ENCODE results near the gene SLC6A18.

DNA sequence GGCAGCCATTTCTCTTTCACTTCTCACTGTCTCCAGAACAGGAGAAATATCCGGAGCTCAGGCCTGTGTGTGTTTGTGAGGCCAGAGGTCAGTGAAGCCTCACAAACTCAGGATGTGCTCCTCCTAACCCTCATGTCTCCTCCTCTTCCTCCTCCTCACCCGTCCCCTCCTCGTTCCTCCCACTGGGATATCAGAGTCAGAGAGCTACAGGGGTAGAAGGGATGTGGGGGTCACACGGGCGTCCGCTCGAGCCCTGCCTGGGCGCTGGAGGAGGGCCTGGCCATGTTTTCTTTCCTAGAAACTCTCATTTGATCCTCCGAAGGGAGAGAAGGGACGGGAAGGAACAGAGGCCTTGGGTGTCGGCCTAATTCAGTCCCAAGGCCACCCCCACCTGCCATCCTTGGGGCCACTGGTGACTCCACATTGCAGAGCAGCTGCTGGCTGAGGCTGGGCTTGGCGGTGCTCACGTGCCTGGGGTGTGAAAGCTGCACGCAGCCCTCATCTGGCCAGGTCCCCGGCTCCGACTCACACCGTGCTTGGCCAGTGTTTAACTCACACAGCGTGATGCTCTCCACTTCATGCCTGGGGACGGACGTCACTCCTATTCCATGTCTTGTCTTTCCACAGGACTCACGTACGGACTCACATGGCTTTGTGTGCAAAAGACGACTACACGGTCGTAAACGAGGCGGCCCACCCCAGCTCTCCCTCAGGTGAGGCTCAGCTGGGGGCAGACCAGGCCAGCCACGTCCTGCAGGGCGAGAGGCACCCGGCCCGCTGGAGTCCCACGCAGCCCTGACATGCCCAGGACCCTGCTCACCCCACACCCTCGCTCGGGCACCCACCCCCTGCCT is 46.4 kb upstream of the SLC6A18 start:
- no peak for TF ChIP-seq POLR2A (IDR thresholded peaks at IDR 0.05)
- TF ChIP-seq, protein P1, sequence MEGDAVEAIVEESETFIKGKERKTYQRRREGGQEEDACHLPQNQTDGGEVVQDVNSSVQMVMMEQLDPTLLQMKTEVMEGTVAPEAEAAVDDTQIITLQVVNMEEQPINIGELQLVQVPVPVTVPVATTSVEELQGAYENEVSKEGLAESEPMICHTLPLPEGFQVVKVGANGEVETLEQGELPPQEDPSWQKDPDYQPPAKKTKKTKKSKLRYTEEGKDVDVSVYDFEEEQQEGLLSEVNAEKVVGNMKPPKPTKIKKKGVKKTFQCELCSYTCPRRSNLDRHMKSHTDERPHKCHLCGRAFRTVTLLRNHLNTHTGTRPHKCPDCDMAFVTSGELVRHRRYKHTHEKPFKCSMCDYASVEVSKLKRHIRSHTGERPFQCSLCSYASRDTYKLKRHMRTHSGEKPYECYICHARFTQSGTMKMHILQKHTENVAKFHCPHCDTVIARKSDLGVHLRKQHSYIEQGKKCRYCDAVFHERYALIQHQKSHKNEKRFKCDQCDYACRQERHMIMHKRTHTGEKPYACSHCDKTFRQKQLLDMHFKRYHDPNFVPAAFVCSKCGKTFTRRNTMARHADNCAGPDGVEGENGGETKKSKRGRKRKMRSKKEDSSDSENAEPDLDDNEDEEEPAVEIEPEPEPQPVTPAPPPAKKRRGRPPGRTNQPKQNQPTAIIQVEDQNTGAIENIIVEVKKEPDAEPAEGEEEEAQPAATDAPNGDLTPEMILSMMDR (IDR thresholded peaks at IDR 0.05), result no peak

Measured in vagina (tissue), 2 donors.